DOHH2 (cell line): ENCODE data around the gene FLCN.

Source experiments
- EZH2phosphoT487 ChIP-seq: fragments of 200-600 bp; sonication (generic); IDR thresholded peaks from 2 replicates; pipeline ENCODE4 v1.6.1; 2017; ENCODE audit warnings: borderline replicate concordance, mild to moderate bottlenecking, antibody characterized with exemption, low read length, moderate library complexity, mixed read lengths
- TF ChIP-seq, protein P1 (sequence below): fragments of 200-600 bp; sonication (generic); IDR thresholded peaks from one replicate; pipeline ENCODE4 v1.5.1; 2014; ENCODE audit warnings: antibody characterized with exemption, mild to moderate bottlenecking, low read depth, low read length; ENCODE audit not compliant: poor library complexity, severe bottlenecking

DNA sequence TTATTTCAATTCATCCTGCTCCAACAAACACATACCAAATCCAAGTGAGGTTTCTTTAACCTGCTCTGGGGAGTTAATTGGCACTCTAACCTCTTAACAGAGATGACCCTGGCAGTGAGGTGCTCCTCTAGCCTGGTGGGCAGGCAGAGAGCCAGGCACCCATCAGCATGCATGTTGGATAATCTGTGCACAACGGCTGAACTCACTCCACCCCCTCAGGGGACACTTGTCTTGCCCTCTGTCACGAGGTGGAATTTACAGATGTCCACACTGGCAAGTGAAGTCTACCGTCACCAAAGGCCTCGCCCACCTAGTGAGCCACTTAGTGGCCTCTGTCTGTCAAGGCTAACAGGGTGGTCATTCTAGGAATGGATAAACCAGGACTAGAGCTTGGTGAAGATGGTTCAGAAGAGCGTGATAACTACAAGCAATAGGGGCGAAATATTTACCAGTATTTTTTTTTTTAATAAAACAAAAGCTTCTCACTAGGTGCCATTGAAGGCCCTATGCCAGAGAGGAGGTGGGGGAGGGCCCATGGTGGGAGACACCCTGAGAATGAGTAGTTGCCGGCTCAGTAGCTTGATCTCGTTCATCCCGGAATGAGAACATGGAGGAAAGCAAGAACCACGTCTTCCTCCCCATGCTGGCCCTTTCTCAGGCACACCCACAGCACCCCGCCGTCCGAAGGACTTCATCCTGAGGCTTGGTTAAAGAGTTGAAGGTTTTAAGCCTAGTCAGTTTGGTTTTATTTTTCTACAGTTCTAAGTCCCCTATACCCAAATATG, 56.0 kb downstream of the FLCN start:
- TF ChIP-seq, protein P1, sequence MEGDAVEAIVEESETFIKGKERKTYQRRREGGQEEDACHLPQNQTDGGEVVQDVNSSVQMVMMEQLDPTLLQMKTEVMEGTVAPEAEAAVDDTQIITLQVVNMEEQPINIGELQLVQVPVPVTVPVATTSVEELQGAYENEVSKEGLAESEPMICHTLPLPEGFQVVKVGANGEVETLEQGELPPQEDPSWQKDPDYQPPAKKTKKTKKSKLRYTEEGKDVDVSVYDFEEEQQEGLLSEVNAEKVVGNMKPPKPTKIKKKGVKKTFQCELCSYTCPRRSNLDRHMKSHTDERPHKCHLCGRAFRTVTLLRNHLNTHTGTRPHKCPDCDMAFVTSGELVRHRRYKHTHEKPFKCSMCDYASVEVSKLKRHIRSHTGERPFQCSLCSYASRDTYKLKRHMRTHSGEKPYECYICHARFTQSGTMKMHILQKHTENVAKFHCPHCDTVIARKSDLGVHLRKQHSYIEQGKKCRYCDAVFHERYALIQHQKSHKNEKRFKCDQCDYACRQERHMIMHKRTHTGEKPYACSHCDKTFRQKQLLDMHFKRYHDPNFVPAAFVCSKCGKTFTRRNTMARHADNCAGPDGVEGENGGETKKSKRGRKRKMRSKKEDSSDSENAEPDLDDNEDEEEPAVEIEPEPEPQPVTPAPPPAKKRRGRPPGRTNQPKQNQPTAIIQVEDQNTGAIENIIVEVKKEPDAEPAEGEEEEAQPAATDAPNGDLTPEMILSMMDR, result no peak
- no peak for TF ChIP-seq EZH2phosphoT487
